K562 (cell line): ENCODE results near the gene ABT1. TPM values are rescaled to one million over a fixed set of nuclear protein-coding genes. Genes with fewer than 3 reads are reported as not detected.

Experiments
- ARNT ChIP-seq, 2 experiments: fragments of 450-650 bp; IDR thresholded peaks; 2 replicates each; pipeline ENCODE4 v1.6.1; 2016; ENCODE audit warnings: mild to moderate bottlenecking in 1 of 2
- FOXJ2 ChIP-seq: fragments of 200-800 bp; sonication (Bioruptor generic); IDR thresholded peaks from 2 replicates; pipeline ENCODE4 v1.6.1; 2016; ENCODE audit warnings: missing genetic modification characterization, missing compliant biosample characterization
- FOXK2 ChIP-seq, 2 experiments: fragments of 450-650 bp; IDR thresholded peaks in 1 of 2; conservative IDR thresholded peaks in 1 of 2; 2 replicates each; pipeline ENCODE4 v1.6.1; 2016; ENCODE audit warnings: low read depth in 2 of 2, mild to moderate bottlenecking in 1 of 2
- HDAC3 ChIP-seq: fragments of 450-650 bp; IDR thresholded peaks from 2 replicates; pipeline ENCODE4 v1.6.1; 2018; ENCODE audit warnings: borderline replicate concordance, mild to moderate bottlenecking, moderate library complexity; ENCODE audit not compliant: partially characterized antibody
- POLR2G ChIP-seq: fragments of 200-400 bp; formaldehyde crosslinking; IDR thresholded peaks from 2 replicates; pipeline ENCODE4 v1.6.1; 2017; ENCODE audit warnings: low read depth, mild to moderate bottlenecking, antibody characterized with exemption, low read length, moderate library complexity
- RAD21 ChIP-seq, 2 experiments: fragments of 250-450 bp in 1 of 2; fragments of 450-650 bp in 1 of 2; sonication (Bioruptor Pico) in 1 of 2; formaldehyde crosslinking in 1 of 2; IDR thresholded peaks in 1 of 2; conservative IDR thresholded peaks in 1 of 2; 2 replicates each; pipeline versions ENCODE4 v1.4.0 to v1.8.0; 2020 to 2022; ENCODE audit warnings: mild to moderate bottlenecking in 2 of 2, moderate library complexity in 1 of 2
- SMARCC2 ChIP-seq: fragments of 450-650 bp; IDR thresholded peaks from 2 replicates; pipeline ENCODE4 v1.6.1; 2017; ENCODE audit warnings: antibody characterized with exemption, moderate library complexity, mild to moderate bottlenecking, low read depth
- ZNF764 ChIP-seq: fragments of 250-450 bp; sonication (Bioruptor Pico); IDR thresholded peaks from 2 replicates; pipeline ENCODE4 v1.4.0; 2020; ENCODE audit warnings: low read depth, mild to moderate bottlenecking, moderate library complexity
- polyA plus RNA-seq, 8 experiments: library from polyadenylated mRNA; depleted of rRNA in 4 of 8; stranded (reverse) in 5 of 8; unstranded in 3 of 8; fragments of >200 nt; fragmentation: Nextera tagmentation in 2 of 8; fragmentation: Illumina TruSeq in 1 of 8; extraction: Ambion mirVana in 2 of 8; extraction: Trizol in 1 of 8; gene quantifications; 2 replicates each; pipeline versions ENCODE4 v1.2.1 to v1.2.3, GENCODE V29; 2011 to 2014; ENCODE audit warnings: inconsistent platforms in 1 of 8, missing spikeins in 1 of 8
- total RNA-seq, 7 experiments: library from RNA; depleted of rRNA in 6 of 7; stranded (reverse); fragments of >200 nt in 6 of 7; fragmentation: Illumina TruSeq in 2 of 7; extraction: Trizol in 2 of 7; gene quantifications; 2 replicates each; pipeline versions ENCODE4 v1.2.1 to v1.2.3, GENCODE V29; 2011 to 2021; ENCODE audit warnings: low replicate concordance in 1 of 7
- TF ChIP-seq, protein P1 (sequence below): fragments of 450-650 bp; IDR thresholded peaks from 2 replicates; pipeline ENCODE4 v1.6.1; 2016; ENCODE audit warnings: mild to moderate bottlenecking
- TF ChIP-seq, protein P2 (sequence below): IDR thresholded peaks from 3 replicates; pipeline ENCODE4 v1.6.1; 2011; ENCODE audit warnings: borderline replicate concordance, mild to moderate bottlenecking, moderate library complexity; ENCODE audit not compliant: insufficient read length; ENCODE audit errors: extremely low read depth
- TF ChIP-seq, protein P3 (sequence below): fragments of 250-450 bp; sonication (Bioruptor Pico); IDR thresholded peaks from 2 replicates; pipeline ENCODE4 v1.4.0; 2020
- TF ChIP-seq, protein P4 (sequence below): fragments of 450-650 bp; IDR thresholded peaks from 2 replicates; pipeline ENCODE4 v1.6.1; 2016; ENCODE audit warnings: antibody characterized with exemption
- TF ChIP-seq, protein P5 (sequence below): fragments of 250-450 bp; sonication (Bioruptor Pico); IDR thresholded peaks from 2 replicates; pipeline ENCODE4 v1.9.0; 2021; ENCODE audit warnings: mild to moderate bottlenecking
- TF ChIP-seq, protein P6 (sequence below), 2 experiments: fragments of 450-650 bp in 1 of 2; sonication (generic) in 1 of 2; formaldehyde crosslinking in 1 of 2; IDR thresholded peaks in 1 of 2; conservative IDR thresholded peaks in 1 of 2; 2 replicates each; pipeline versions ENCODE4 v1.6.1 to v1.8.1; 2016 to 2023; ENCODE audit warnings: mild to moderate bottlenecking in 2 of 2, moderate library complexity in 2 of 2, inconsistent platforms in 1 of 2, missing genetic modification reagents in 1 of 2

The ABT1 gene
- total and polyA plus RNA-seq, 9 of the 15 experiments (the other 6 are each of a cell fraction or from before 2014, with no cell fraction given) = 8.8 to 52.7 (median 40.7) TPM

DNA sequence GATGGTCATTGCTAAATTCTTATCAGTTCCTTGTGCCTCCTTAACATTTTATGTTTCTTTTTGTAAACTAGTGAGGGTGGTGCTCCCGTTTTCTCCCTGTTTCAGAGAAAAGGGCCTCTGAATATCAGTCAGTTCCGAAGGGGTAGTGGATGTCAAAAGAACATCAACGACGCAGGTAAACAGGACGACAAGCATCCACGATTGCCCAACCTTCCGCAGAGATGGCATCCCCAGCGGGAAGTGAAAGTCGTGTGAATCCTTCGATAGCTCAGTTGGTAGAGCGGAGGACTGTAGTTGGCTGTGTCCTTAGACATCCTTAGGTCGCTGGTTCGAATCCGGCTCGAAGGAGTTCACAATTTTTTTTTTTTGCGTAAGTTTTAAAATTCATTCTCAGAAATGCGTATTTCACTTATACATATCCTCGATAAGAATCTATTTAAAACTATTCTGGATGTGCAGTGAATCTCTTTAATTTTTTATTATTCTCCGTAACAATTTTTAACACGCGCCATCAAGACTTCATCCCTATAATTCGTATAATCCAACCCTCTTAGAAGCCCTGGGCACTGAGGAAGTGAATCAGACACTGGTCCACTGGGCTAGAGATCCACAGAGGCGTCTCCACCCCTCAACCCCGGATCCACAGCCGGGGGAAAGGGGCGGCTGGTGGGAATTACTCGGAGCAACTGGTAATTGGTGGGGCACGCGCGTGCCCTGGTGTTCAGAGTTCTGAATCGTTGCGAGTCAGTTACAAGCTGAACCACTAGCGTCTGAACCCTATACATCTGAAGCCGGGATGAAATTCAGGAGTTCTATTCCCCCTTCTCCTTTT is 27.9 kb upstream of the ABT1 start (continued):
- TF ChIP-seq, protein P1, sequence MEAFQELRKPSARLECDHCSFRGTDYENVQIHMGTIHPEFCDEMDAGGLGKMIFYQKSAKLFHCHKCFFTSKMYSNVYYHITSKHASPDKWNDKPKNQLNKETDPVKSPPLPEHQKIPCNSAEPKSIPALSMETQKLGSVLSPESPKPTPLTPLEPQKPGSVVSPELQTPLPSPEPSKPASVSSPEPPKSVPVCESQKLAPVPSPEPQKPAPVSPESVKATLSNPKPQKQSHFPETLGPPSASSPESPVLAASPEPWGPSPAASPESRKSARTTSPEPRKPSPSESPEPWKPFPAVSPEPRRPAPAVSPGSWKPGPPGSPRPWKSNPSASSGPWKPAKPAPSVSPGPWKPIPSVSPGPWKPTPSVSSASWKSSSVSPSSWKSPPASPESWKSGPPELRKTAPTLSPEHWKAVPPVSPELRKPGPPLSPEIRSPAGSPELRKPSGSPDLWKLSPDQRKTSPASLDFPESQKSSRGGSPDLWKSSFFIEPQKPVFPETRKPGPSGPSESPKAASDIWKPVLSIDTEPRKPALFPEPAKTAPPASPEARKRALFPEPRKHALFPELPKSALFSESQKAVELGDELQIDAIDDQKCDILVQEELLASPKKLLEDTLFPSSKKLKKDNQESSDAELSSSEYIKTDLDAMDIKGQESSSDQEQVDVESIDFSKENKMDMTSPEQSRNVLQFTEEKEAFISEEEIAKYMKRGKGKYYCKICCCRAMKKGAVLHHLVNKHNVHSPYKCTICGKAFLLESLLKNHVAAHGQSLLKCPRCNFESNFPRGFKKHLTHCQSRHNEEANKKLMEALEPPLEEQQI = peak; percentile 92
- TF ChIP-seq, protein P2, sequence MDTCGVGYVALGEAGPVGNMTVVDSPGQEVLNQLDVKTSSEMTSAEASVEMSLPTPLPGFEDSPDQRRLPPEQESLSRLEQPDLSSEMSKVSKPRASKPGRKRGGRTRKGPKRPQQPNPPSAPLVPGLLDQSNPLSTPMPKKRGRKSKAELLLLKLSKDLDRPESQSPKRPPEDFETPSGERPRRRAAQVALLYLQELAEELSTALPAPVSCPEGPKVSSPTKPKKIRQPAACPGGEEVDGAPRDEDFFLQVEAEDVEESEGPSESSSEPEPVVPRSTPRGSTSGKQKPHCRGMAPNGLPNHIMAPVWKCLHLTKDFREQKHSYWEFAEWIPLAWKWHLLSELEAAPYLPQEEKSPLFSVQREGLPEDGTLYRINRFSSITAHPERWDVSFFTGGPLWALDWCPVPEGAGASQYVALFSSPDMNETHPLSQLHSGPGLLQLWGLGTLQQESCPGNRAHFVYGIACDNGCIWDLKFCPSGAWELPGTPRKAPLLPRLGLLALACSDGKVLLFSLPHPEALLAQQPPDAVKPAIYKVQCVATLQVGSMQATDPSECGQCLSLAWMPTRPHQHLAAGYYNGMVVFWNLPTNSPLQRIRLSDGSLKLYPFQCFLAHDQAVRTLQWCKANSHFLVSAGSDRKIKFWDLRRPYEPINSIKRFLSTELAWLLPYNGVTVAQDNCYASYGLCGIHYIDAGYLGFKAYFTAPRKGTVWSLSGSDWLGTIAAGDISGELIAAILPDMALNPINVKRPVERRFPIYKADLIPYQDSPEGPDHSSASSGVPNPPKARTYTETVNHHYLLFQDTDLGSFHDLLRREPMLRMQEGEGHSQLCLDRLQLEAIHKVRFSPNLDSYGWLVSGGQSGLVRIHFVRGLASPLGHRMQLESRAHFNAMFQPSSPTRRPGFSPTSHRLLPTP = peak; percentile 99
- TF ChIP-seq POLR2G (peak; percentile 60; the same call in 1 of the 2 replicates), ZNF764 (peak; percentile 83), ARNT (IDR thresholded peaks at IDR 0.05) (peak; percentile 70 to 93; a peak in 3 of 4 replicates), RAD21 (CRISPR knock-in tag; conservative IDR thresholded peaks at IDR 0.05 in 1 of 2, IDR thresholded peaks at IDR 0.05 in 1 of 2) (peak; percentile 88 to 90), SMARCC2 (peak; percentile 16; the same call in 1 of the 2 replicates), FOXJ2 (peak; percentile 95), FOXK2 (conservative IDR thresholded peaks at IDR 0.05 in 1 of 2, IDR thresholded peaks at IDR 0.05 in 1 of 2; ENCODE audit: low read depth in 2 of 2) (peak; percentile 97 to 99), HDAC3 (peak; percentile 57)
- TF ChIP-seq, protein P3, sequence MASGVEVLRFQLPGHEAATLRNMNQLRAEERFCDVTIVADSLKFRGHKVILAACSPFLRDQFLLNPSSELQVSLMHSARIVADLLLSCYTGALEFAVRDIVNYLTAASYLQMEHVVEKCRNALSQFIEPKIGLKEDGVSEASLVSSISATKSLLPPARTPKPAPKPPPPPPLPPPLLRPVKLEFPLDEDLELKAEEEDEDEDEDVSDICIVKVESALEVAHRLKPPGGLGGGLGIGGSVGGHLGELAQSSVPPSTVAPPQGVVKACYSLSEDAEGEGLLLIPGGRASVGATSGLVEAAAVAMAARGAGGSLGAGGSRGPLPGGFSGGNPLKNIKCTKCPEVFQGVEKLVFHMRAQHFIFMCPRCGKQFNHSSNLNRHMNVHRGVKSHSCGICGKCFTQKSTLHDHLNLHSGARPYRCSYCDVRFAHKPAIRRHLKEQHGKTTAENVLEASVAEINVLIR (CRISPR knock-in tag) = no peak
- TF ChIP-seq, protein P4, sequence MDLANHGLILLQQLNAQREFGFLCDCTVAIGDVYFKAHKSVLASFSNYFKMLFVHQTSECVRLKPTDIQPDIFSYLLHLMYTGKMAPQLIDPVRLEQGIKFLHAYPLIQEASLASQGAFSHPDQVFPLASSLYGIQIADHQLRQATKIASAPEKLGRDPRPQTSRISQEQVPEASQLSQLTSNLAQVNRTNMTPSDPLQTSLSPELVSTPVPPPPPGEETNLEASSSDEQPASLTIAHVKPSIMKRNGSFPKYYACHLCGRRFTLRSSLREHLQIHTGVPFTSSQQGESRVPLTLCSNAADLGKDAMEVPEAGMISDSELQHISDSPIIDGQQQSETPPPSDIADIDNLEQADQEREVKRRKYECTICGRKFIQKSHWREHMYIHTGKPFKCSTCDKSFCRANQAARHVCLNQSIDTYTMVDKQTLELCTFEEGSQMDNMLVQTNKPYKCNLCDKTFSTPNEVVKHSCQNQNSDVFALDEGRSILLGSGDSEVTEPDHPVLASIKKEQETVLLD = 0 out of 2 replicates have a peak, but pooled peaks have one; percentile 54
- TF ChIP-seq, protein P5, sequence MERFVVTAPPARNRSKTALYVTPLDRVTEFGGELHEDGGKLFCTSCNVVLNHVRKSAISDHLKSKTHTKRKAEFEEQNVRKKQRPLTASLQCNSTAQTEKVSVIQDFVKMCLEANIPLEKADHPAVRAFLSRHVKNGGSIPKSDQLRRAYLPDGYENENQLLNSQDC = peak; percentile 82; the same call in 1 of the 2 replicates
- TF ChIP-seq, protein P6, sequence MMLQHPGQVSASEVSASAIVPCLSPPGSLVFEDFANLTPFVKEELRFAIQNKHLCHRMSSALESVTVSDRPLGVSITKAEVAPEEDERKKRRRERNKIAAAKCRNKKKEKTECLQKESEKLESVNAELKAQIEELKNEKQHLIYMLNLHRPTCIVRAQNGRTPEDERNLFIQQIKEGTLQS (IDR thresholded peaks at IDR 0.05) = peak; percentile 70
- TF ChIP-seq, protein P6 (CRISPR knock-in tag; conservative IDR thresholded peaks at IDR 0.05) = peak; percentile 44; the same call in 1 of the 2 replicates
